A549 (cell line): ENCODE data around the gene MYO18A.

Experiments
- CTCF ChIP-seq: fragments of >200 bp; sonication (Bioruptor Twin); formaldehyde crosslinking; IDR thresholded peaks from 3 replicates; pipeline ENCODE4 v1.5.1; 2016
- GATA3 ChIP-seq: IDR thresholded peaks from 2 replicates; pipeline ENCODE4 v1.6.1; 2012; ENCODE audit warnings: borderline replicate concordance
- HDAC2 ChIP-seq: fragments of 200-600 bp; sonication (generic); IDR thresholded peaks from 2 replicates; pipeline ENCODE4 v1.6.1; 2016
- POLR2A ChIP-seq: IDR thresholded peaks from 2 replicates; pipeline ENCODE4 v1.6.1; 2012; ENCODE audit warnings: mild to moderate bottlenecking, low read length
- USF2 ChIP-seq: fragments of 450-650 bp; IDR thresholded peaks from 2 replicates; pipeline ENCODE4 v1.6.1; 2014; ENCODE audit warnings: antibody characterized with exemption
- ZFP36 ChIP-seq: fragments of 450-650 bp; IDR thresholded peaks from 2 replicates; pipeline ENCODE4 v1.6.1; 2014; ENCODE audit warnings: borderline replicate concordance; ENCODE audit not compliant: partially characterized antibody

- TF ChIP-seq CTCF (no peak), GATA3 (no peak), POLR2A (no peak), HDAC2 (no peak), ZFP36 (no peak), USF2 (no peak)
Observed at GRCh38 chr17:29163563-29163962, 16.6 kb downstream of the MYO18A start.
